BLaER1 (cell line): Measurements from ENCODE around the gene C1orf167.

Source experiments
- H3K27ac ChIP-seq: shearing (Covaris generic); formaldehyde crosslinking; 2 replicates; pipeline ENCODE4 v1.8.1; 2022
- H3K27me3 ChIP-seq: shearing (Covaris generic); formaldehyde crosslinking; 2 replicates; pipeline ENCODE4 v1.8.1; 2022
- H3K36me3 ChIP-seq: shearing (Covaris generic); formaldehyde crosslinking; 2 replicates; pipeline ENCODE4 v1.8.1; 2022
- H3K4me1 ChIP-seq: shearing (Covaris generic); formaldehyde crosslinking; 2 replicates; pipeline ENCODE4 v1.8.1; 2022
- H3K4me2 ChIP-seq: shearing (Covaris generic); formaldehyde crosslinking; 2 replicates; pipeline ENCODE4 v1.8.1; 2022
- H3K4me3 ChIP-seq: shearing (Covaris generic); formaldehyde crosslinking; 2 replicates; pipeline ENCODE4 v1.8.1; 2022
- H3K9ac ChIP-seq: shearing (Covaris generic); formaldehyde crosslinking; 2 replicates; pipeline ENCODE4 v1.8.1; 2022
- H3K9me3 ChIP-seq: shearing (Covaris generic); formaldehyde crosslinking; 2 replicates; pipeline ENCODE4 v1.8.1; 2022
- H4K20me1 ChIP-seq: shearing (Covaris generic); formaldehyde crosslinking; 2 replicates; pipeline ENCODE4 v1.8.1; 2022
- Cebpa-rat ChIP-seq: shearing (Covaris generic); IDR thresholded peaks from 2 replicates; pipeline ENCODE4 v1.8.1; 2022

Gene C1orf167, protein sequence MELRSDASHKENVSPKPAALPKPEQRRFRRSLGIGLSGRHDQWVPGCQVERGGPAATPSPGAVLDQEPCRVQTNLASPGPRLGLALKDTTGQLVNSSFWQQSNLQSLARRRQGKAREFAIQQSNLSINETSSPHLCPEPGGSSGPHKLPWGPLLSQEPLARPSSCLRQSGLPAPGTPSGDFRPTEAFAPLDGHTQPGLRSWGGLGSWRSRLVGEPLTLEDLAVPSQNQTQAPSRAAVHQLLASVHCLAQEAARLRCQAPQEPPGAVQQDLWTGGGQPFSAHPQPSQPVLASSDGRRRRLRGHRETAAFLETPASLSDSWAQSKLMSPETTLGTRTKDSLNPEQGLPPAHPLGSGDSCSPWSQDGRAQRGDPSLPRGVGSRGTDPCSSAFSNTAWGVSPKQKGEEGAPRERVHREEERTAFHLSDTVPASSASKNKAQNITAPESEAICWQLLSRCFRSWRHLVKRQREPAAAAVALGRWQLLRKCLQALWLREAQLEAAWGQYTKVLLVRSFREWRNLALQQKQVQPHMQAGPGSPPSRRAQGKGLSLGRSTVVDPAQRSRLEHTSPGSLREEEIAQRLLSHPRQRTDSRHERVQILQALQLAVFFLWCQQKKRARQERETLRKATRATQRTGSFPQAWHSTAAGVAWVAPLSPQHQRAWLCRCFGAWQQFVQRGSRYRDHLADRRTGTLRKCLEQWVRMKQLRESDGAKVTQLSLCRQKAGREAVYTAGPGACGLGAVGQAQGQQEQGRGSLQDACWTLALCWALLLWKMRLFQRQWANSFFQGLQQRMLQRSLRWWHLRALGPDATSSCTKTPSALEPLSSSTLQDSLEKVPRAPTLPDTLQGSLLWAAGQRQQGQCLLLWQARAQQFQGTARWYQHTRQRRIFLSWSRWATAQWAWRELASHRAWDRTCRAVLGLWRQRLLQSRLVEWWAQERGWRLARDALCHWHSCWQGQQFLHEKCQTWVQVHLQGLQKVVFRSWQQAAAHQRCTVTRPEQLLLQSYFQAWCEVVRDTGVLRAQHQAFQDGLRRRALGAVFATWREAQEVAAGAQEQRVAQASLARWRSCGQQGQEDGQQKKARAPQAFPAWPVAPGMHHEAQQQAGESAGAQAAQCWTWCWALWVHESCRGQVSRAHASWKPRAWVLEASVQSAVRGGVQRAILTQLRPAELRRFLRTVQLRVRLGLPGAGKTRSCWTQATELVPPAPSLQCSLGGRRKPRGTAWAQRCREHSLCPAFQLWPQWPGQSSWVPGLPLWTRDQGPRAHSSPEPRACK (N-terminal part only)

DNA sequence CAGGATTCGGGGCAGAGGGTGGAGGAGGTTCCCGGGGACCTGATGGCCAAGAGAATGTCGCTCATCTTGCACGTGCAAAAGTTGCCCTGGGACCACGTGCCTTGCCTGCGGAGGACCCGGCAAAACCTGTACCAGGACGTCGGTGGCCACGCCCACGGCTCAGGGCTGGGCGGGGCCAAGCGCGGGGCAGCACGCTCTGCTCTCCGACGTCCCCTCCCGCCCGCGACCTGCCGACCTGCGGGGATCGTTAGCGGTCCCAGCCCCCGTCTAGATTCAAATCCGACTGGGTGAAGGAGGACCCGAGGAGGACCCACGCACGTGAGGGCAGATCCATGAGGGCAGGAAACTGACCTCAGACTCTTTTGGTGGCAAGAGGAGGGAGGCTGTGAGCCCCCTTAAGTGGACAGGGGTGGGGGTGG, at the start of gene C1orf167:
Gene C1orf167, plus strand, starts transcription at position 206 of the 419 bp plus-strand sequence. CDS start 2,208 bp downstream, outside the sequence.
- H3K27ac ChIP-seq = no peak within 1 kb of the TSS
- H3K4me1 ChIP-seq = peaks cover 6% of the 10 kb centered on the region; the same call in 1 of the 2 replicates
- H3K4me2 ChIP-seq = peak within 1 kb of the TSS; percentile 45
- H3K36me3 ChIP-seq = no peaks in the 10 kb centered on the region
- 0 out of 2 replicates have a peak, but pooled peaks cover 4% of the 10 kb centered on the region for H3K27me3 ChIP-seq
- no peak within 1 kb of the TSS for H3K4me3 ChIP-seq
- no peaks in the 10 kb centered on the region for H3K9me3 ChIP-seq
- no peaks in the 10 kb centered on the region for H4K20me1 ChIP-seq
- no peak for TF ChIP-seq Cebpa-rat
- no peak within 1 kb of the TSS for H3K9ac ChIP-seq

DNA sequence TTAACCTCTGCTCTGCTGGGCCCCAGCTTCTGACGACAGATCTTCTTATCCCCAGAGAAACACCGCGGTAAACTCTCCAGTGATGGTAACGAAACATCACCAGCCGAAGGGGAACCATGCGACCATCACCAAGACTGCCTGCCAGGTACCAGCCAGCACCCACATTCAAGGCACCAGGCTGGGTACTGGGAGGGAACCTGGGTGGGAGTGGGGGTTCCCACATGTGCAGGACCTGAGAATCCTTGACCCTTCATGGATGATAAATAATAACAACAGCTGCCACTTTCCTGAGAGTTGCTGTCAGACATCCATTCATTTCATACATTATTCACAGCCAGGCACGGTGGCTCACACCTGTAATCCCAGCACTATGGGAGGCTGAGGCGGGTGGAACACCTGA, 49.7 kb upstream of the C1orf167 start:
- peaks cover 92% of the 10 kb centered on the region for H3K36me3 ChIP-seq
- peaks cover 18% of the 10 kb centered on the region for H3K4me1 ChIP-seq
- H4K20me1 ChIP-seq = peaks cover 32% of the 10 kb centered on the region
- H3K9ac ChIP-seq = no peak overlapping the region
- no peaks in the 10 kb centered on the region for H3K9me3 ChIP-seq
- H3K27ac ChIP-seq = no peak overlapping the region
- H3K4me3 ChIP-seq = no peak overlapping the region
- TF ChIP-seq Cebpa-rat = no peak
- no peak overlapping the region for H3K4me2 ChIP-seq
- H3K27me3 ChIP-seq = no peaks in the 10 kb centered on the region

DNA sequence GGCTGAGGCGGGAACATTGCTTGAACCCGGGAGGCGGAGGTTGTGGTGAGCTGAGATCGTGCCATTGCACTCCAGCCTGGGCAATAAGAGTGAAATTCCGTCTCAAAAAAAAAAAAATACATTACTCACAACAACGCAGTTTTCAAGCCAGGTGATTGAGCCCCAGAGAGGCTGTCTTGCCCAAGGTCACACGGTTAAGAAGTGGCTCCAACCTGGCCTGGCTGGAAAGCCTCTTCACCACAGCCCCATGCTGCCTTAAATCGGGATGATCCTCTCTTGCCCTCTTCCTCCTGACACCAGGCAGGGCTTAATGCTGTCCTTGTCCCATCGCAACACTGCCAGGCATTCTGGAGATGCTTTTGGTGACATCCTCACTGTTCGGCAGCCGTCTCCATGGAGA, 48.9 kb upstream of the C1orf167 start:
- H3K4me1 ChIP-seq = peaks cover 13% of the 10 kb centered on the region

DNA sequence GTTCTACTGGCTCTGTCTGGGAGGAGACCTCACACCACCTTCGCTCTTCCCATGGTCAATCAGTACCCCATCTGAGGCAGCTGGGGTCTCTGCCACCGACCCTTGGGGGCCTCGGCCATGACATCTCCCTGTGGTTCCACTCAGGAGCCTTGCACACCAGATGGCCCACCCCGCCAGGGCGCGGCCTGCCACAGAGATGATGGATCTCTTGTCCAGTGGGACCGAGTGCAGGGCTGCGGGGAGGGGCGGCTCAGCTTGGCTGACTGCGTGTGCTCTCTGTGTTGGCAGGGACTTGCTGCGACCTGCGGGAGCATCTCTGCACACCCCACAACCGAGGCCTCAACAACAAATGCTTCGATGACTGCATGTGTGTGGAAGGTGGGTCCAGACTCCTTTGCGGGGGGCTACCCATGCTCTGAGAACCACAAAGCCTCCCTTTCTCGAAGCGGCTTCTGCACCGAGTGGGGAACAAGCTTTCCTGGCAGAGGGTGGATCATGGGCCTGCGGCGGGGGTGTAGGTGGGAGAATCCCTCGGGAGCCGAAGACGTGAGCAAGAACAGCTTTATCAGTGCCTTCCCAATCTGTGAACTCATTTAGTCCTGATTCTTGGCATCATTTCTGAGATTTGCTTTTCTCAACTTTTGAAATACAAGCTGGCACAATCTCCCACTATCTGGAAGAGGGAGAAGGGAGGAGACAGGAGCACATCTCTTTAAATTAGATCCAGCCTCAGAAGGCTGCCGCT, 47.0 kb upstream of the C1orf167 start:
- H3K4me2 ChIP-seq = no peak overlapping the region
- no peaks in the 10 kb centered on the region for H3K9me3 ChIP-seq
- H3K27me3 ChIP-seq = no peaks in the 10 kb centered on the region
- peaks cover 16% of the 10 kb centered on the region for H3K4me1 ChIP-seq
- H3K27ac ChIP-seq = no peak overlapping the region
- peaks cover 76% of the 10 kb centered on the region for H3K36me3 ChIP-seq
- TF ChIP-seq Cebpa-rat = no peak
- H4K20me1 ChIP-seq = 0 out of 2 replicates have a peak, but pooled peaks cover 6% of the 10 kb centered on the region
- H3K9ac ChIP-seq = no peak overlapping the region
- H3K4me3 ChIP-seq = no peak overlapping the region

More for the DNA sequence above, 48.9 kb upstream of the C1orf167 start:
- peaks cover 93% of the 10 kb centered on the region for H3K36me3 ChIP-seq
- H3K9ac ChIP-seq = no peak overlapping the region
- no peaks in the 10 kb centered on the region for H3K9me3 ChIP-seq
- TF ChIP-seq Cebpa-rat = no peak
- H3K27ac ChIP-seq = no peak overlapping the region
- no peak overlapping the region for H3K4me2 ChIP-seq
- H3K27me3 ChIP-seq = no peaks in the 10 kb centered on the region
- peaks cover 24% of the 10 kb centered on the region for H4K20me1 ChIP-seq
- H3K4me3 ChIP-seq = no peak overlapping the region

DNA sequence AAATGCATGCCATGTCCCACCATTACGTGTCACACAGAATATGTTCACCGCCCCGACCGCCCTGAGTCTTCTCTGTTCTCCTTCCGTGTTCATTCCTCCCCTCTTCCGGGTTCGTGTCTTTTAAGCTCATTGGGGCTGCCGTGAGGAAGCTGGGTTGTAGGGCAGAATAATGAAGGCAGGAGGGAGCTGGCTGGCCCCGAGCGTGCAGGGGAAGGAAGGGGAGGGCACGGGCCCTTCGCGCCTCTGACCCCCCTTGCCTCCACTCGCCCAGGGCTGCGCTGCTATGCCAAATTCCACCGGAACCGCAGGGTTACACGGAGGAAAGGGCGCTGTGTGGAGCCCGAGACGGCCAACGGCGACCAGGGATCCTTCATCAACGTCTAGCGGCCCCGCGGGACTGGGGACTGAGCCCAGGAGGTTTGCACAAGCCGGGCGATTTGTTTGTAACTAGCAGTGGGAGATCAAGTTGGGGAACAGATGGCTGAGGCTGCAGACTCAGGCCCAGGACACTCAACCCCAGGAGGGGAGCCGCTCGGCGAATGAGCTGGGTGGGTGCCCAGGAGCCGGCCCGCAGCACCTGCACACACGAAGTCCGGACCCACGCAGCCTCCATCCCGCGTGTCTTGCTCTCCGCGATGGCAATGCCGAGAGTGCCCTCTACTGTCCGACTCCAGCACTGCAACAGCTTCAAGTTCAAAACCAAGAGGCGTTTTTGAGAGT, 42.5 kb upstream of the C1orf167 start:
- Histone ChIP-seq H3K27me3 (no peaks in the 10 kb centered on the region), H3K4me2 (peak overlapping the region; percentile 77), H3K4me3 (peak overlapping the region; percentile 58), H3K4me1 (peaks cover 25% of the 10 kb centered on the region), H4K20me1 (peaks cover 16% of the 10 kb centered on the region; the same call in 1 of the 2 replicates), H3K9me3 (no peaks in the 10 kb centered on the region), H3K9ac (peak overlapping the region; percentile 63), H3K36me3 (peaks cover 79% of the 10 kb centered on the region), H3K27ac (peak overlapping the region; percentile 78)
- 0 out of 2 replicates have a peak, but pooled peaks have one; percentile 48 for TF ChIP-seq Cebpa-rat

DNA sequence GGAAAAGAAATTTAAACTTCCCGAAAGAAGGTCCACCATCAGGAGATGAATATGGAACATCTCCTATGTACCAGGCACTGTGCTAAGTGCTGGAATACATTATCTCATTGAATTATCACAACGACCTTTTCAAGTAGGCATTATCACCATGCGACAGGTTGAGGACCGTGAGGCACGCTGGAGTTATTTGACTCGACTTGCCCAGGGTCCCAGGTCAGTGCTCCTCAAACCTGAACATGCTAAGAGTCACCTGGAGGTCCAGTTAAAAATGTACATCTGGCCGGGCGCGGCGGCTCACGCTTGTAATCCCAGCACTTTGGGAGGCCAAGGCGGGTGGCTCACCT, 42.0 kb upstream of the C1orf167 start:
- H3K9ac ChIP-seq = peak overlapping the region; percentile 63; the same call in 1 of the 2 replicates
- H3K4me3 ChIP-seq = peak overlapping the region; percentile 58
- H3K9me3 ChIP-seq = no peaks in the 10 kb centered on the region
- peak overlapping the region; percentile 77 for H3K4me2 ChIP-seq
- H3K4me1 ChIP-seq = peaks cover 28% of the 10 kb centered on the region
- no peaks in the 10 kb centered on the region for H3K27me3 ChIP-seq
- peaks cover 21% of the 10 kb centered on the region; the same call in 1 of the 2 replicates for H4K20me1 ChIP-seq
- H3K36me3 ChIP-seq = peaks cover 79% of the 10 kb centered on the region
- no peak for TF ChIP-seq Cebpa-rat
- peak overlapping the region; percentile 78 for H3K27ac ChIP-seq

DNA sequence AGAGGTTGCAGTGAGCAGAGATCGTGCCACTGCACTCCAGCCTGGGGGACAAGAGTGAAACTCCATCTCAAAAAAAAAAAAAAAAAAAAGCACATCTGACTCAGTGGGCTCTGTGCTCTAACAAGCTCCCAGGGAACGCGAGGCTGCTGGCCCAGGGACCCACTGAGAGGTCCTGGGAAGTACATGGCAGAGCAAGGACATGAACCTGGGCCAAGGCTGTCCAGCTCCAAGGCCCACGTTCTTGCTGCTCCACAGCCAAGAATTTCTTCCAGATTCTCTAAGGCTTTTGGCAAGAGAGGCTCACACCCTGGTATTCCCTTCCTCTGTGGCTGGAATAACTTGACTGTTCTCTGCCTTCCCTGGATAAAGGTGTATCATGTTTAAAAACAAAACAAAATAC, 41.5 kb upstream of the C1orf167 start:
- H3K9me3 ChIP-seq = no peaks in the 10 kb centered on the region
- peaks cover 26% of the 10 kb centered on the region; the same call in 1 of the 2 replicates for H4K20me1 ChIP-seq
- H3K4me1 ChIP-seq = peaks cover 33% of the 10 kb centered on the region
- TF ChIP-seq Cebpa-rat = no peak
- H3K4me3 ChIP-seq = no peak overlapping the region
- peak overlapping the region; percentile 78; the same call in 1 of the 2 replicates for H3K27ac ChIP-seq
- H3K9ac ChIP-seq = peak overlapping the region; percentile 63; the same call in 1 of the 2 replicates
- H3K27me3 ChIP-seq = no peaks in the 10 kb centered on the region
- H3K36me3 ChIP-seq = peaks cover 79% of the 10 kb centered on the region
- peak overlapping the region; percentile 77 for H3K4me2 ChIP-seq

DNA sequence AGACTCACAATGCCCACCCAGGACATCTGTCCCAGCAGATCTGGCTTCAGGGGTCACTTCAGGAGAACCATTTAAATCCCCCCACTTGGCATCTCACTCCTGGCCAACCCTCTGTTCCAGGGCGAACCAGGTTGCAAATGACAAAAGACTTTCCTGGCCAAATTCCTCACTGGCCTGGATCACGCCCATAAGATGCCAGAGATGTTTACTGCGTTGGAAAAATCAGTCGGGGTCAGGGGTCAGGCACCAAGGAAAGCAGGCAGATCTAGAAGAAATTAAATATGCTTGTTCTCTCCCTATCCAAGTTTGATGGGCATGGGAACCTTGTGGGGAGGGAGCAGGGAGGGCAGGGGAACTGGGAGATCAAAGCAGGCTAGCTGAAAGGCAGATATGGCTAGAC, 40.7 kb upstream of the C1orf167 start:
- no peak for TF ChIP-seq Cebpa-rat
- H3K4me2 ChIP-seq = no peak overlapping the region

More for the DNA sequence above, 40.7 kb upstream of the C1orf167 start:
- peaks cover 79% of the 10 kb centered on the region for H3K36me3 ChIP-seq
- no peaks in the 10 kb centered on the region for H3K27me3 ChIP-seq
- H3K27ac ChIP-seq = no peak overlapping the region
- no peak overlapping the region for H3K4me3 ChIP-seq
- peaks cover 37% of the 10 kb centered on the region for H3K4me1 ChIP-seq
- no peaks in the 10 kb centered on the region for H3K9me3 ChIP-seq
- peaks cover 30% of the 10 kb centered on the region; the same call in 1 of the 2 replicates for H4K20me1 ChIP-seq
- 0 out of 2 replicates have a peak overlapping the region, but pooled peaks have one; percentile 25 for H3K9ac ChIP-seq
